Brain microvascular endothelial cell (primary cell): ENCODE measurements around the gene TCP11.

Experiments
- DNase-seq: peaks from one replicate; pipeline ENCODE4 v3.0.0-alpha.2; 2020
- H3K27ac ChIP-seq: fragments of 250-450 bp; sonication (Bioruptor Pico); 2 replicates; pipeline ENCODE4 v1.5.1; 2020; ENCODE audit warnings: mild to moderate bottlenecking, moderate library complexity
- H3K27me3 ChIP-seq: fragments of 250-450 bp; sonication (Bioruptor Pico); replicated peaks from 2 replicates; pipeline ENCODE4 v1.5.1; 2020; ENCODE audit warnings: mild to moderate bottlenecking
- H3K36me3 ChIP-seq: fragments of 250-450 bp; sonication (Bioruptor Pico); replicated peaks from 2 replicates; pipeline ENCODE4 v1.5.1; 2020; ENCODE audit warnings: mild to moderate bottlenecking
- H3K4me3 ChIP-seq: 2 replicates; pipeline ENCODE4 v1.5.1; 2011; ENCODE audit warnings: low read depth, mild to moderate bottlenecking, control low read depth, low read length, moderate library complexity
- in situ Hi-C: cut with HindIII; loops from 2 replicates; pipeline ENCODE4 v1.10.0; 2017; ENCODE audit warnings: low sequenced_read_pairs, low pct_ligation_motif_present
- TF ChIP-seq, protein P1 (sequence below): IDR thresholded peaks from 2 replicates; pipeline ENCODE4 v1.5.1; 2011; ENCODE audit warnings: low read depth, mild to moderate bottlenecking, moderate library complexity, low read length, control low read depth, inconsistent platforms; ENCODE audit errors: missing control alignments

Gene TCP11

DNA sequence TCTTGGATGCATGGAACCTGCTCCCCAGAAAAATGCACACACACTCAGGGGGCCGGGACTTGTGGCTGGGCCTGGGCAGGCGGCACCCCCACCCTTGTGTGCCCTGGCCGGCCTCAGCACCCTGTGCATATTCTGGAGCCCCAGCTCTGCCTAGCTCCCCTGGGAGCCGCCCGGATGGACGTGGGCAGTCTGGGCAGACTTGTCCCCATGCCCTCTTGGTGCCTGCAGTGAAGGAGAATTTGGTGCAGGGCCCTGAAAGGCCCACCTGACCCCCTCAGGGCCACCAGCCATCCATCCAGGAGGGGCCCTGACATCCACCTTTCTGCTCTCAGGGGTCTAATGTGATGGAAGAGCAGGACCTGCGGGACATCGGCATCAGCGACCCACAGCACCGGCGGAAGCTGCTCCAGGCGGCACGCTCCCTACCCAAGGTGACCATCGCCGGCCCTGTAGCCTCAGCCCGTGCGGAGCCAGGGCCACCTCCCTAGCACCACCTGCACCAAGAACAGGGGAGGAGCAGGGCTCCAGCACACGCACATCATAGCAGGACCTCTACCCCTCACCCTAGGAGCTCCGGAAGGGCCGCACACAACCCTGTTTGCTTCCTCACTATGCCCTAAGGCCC is 62.8 kb downstream of the TCP11 start:
- Histone ChIP-seq H3K36me3 (peaks cover 4% of the 10 kb centered on the region), H3K4me3 (no peak overlapping the region), H3K27me3 (no peaks in the 10 kb centered on the region), H3K27ac (no peak overlapping the region)
- in situ Hi-C loops, result no loop called here
- TF ChIP-seq, protein P1, sequence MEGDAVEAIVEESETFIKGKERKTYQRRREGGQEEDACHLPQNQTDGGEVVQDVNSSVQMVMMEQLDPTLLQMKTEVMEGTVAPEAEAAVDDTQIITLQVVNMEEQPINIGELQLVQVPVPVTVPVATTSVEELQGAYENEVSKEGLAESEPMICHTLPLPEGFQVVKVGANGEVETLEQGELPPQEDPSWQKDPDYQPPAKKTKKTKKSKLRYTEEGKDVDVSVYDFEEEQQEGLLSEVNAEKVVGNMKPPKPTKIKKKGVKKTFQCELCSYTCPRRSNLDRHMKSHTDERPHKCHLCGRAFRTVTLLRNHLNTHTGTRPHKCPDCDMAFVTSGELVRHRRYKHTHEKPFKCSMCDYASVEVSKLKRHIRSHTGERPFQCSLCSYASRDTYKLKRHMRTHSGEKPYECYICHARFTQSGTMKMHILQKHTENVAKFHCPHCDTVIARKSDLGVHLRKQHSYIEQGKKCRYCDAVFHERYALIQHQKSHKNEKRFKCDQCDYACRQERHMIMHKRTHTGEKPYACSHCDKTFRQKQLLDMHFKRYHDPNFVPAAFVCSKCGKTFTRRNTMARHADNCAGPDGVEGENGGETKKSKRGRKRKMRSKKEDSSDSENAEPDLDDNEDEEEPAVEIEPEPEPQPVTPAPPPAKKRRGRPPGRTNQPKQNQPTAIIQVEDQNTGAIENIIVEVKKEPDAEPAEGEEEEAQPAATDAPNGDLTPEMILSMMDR, result no peak
- DNase-seq, result no peak

DNA sequence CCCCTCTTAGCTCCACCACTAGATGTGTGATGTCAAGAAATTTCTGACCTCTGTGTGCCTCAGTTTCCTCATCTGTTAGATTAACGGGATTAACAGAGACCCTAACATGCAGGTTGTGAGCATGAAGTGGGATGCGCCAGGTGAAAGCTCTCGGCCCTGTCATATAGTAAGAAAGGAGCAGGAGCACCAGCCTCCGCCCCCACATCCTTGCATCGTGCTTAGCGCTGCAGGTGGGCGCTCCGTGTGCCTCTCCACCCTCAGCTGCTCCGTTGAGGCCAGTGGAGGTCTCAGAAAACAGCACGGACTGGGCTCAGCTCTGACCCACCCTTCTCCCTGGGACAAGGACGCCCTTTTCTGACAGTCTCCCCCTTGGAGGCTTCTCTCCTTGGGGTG is 63.4 kb downstream of the TCP11 start:
- H3K27ac ChIP-seq, result no peak overlapping the region
- in situ Hi-C loops, result no loop called here

DNA sequence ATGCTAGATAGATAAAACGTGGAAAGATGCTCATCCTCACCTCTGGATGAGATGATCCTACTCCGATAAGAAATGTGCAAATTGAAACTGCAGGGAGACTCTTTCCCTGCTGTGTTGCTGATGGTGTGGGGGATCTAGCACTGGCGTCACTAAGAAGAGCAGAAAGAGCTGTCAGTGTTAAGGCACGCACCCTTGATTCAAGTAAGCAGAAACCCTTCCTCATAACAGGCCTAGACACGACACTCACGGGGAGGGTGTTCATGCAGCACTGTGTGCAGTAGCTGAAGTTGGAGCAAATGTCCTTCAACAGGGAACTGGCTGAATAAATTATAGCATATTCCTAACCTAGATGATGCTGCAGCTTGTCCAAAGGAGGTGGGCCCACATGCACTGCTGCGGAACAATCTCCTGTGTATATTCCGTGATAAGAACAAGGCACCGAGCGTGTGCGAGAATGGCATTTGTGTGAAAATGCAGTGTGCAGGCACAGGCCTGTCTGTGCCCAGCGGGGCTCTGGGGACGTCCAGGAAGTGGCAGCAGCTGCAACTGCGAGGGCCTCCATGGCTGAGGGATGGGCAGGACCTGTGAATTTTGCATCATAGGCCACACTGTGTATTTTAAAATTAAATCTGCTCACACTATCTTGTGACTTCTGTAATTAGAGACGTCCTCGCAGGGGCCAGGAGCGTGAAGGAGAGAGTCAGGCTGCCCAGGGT is 64.0 kb downstream of the TCP11 start:
- TF ChIP-seq, protein P1, result no peak
- no peak overlapping the region for H3K27ac ChIP-seq
- no peak overlapping the region for H3K4me3 ChIP-seq
- no peaks in the 10 kb centered on the region for H3K36me3 ChIP-seq
- DNase-seq, result no peak
- H3K27me3 ChIP-seq, result no peaks in the 10 kb centered on the region
- in situ Hi-C loops, result no loop called here

More for the DNA sequence above, 63.4 kb downstream of the TCP11 start:
- Histone ChIP-seq H3K4me3 (no peak overlapping the region), H3K27me3 (no peaks in the 10 kb centered on the region), H3K36me3 (no peaks in the 10 kb centered on the region)
- no peak for DNase-seq
- TF ChIP-seq, protein P1, result no peak

DNA sequence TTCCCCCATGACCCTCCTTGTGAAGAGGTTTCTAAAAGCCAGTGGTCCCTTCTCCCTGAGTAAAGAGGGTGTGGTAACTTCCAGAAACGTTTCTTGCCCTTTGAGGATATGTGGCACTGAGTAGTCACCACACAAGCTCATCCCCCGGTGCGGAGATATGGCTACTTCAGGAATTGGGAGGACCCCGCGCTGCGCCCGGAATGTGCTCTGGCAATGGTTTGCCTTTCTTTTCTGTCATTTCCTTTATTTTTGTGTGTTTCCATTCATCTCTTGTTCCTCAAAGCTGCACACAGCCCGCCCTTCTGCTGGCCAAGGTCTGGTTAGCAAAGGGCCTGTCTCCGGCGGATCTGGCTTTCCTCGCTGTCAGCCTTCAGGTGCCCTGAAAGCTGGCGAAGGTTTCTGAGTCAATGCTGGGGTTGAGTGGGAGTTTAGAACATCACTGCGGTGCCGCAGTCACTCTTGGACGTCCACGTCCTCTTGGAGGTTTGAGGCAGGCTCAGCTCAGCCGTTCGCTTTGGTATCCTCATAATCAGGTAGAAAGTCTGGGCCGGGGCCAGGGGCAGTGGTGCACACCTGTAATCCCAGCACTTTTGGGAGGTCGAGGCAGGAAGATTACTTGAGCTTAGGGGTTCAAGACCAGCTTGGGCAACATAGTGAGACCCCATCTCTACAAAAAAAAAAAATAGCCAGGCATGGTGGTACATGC is 67.2 kb downstream of the TCP11 start:
- Histone ChIP-seq H3K27ac (no peak overlapping the region), H3K36me3 (no peaks in the 10 kb centered on the region), H3K27me3 (no peaks in the 10 kb centered on the region), H3K4me3 (no peak overlapping the region)
- in situ Hi-C loops, result no loop called here
- DNase-seq, result no peak
- TF ChIP-seq, protein P1, result no peak

DNA sequence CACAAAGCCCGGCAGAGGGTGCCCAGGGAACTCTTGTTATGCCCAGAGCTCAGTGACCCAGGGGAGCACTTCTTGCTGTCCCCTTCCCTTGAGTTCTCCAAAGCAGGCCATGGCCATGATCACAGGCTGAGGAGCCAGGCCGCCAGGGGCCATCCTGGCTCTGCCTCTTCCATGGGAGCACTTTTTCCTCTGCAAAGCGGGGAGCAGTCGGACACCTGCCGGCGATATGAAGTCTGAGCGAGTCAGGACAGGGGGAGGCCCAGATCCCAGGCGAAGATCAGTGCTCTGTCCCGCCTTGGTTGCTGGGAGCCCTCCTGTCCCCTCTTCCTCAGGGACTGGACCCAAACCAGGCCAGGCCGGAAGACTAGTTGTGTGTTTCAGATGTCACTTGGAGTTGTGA is 67.9 kb downstream of the TCP11 start:
- in situ Hi-C loops, result no loop called here
- Histone ChIP-seq H3K27me3 (no peaks in the 10 kb centered on the region), H3K36me3 (no peaks in the 10 kb centered on the region), H3K4me3 (no peak overlapping the region), H3K27ac (no peak overlapping the region)
- no peak for DNase-seq
- TF ChIP-seq, protein P1, result no peak
